ENCODE results near the gene KSR2. TPM values are rescaled to one million over a fixed set of nuclear protein-coding genes. Genes with fewer than 3 reads are reported as not detected.

Gene KSR2
- total and polyA plus RNA-seq, 4 donors: 0.09 to 1.8 (median 0.37) TPM

DNA sequence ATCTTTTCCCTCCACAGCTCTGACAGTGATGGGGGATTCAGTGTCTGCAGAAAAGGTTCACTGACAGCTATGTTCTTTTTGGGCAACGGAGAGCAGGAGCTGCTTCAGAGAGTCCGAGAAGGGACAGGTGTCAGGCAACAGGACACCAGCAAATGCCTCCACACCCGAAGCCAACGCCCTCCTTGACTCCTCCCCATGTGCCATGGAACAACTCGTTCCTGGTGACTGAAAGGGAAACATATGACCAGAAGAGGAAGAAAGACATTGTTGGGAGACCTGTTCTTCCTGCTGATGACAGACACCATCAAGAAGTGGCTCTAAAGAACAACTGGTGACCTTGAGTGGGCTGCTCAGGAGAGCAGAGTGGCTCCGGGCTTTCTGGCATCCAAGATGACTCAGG, 435.1 kb downstream of the KSR2 start:
- TF ChIP-seq, protein P1, sequence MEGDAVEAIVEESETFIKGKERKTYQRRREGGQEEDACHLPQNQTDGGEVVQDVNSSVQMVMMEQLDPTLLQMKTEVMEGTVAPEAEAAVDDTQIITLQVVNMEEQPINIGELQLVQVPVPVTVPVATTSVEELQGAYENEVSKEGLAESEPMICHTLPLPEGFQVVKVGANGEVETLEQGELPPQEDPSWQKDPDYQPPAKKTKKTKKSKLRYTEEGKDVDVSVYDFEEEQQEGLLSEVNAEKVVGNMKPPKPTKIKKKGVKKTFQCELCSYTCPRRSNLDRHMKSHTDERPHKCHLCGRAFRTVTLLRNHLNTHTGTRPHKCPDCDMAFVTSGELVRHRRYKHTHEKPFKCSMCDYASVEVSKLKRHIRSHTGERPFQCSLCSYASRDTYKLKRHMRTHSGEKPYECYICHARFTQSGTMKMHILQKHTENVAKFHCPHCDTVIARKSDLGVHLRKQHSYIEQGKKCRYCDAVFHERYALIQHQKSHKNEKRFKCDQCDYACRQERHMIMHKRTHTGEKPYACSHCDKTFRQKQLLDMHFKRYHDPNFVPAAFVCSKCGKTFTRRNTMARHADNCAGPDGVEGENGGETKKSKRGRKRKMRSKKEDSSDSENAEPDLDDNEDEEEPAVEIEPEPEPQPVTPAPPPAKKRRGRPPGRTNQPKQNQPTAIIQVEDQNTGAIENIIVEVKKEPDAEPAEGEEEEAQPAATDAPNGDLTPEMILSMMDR (IDR thresholded peaks at IDR 0.05; ENCODE audit: control extremely low read depth, extremely low read depth): no peak
- H3K9me3 ChIP-seq (ENCODE audit: control insufficient read depth in 4 of 4, insufficient read depth in 3 of 4, low read length in 3 of 4): peaks cover 0 to under 1% (median 0%) of the 10 kb centered on the region in 4 donors
- ATAC-seq (ENCODE audit: insufficient read depth, low FRiP score) (no peak), DNase-seq (no peak)
- no peak overlapping the region for H3K9ac ChIP-seq (ENCODE audit: insufficient read depth in 1 of 2, low read length in 2 of 2)
- peaks cover 0 to 5% (median 0%) of the 10 kb centered on the region in 5 donors for H3K4me1 ChIP-seq (ENCODE audit: control insufficient read depth in 5 of 5, insufficient read depth in 5 of 5, low read length in 5 of 5)
- H3K36me3 ChIP-seq (ENCODE audit: control insufficient read depth in 4 of 4, insufficient read depth in 4 of 4, low read length in 4 of 4): no peaks in the 10 kb centered on the region
- no peaks in the 10 kb centered on the region for H3K27me3 ChIP-seq (ENCODE audit: control insufficient read depth in 3 of 3, insufficient read depth in 3 of 3, low read length in 2 of 3)
- WGBS, 2 donors: 60 to 66% methylated on average over 6 of the region's 6 CpGs
- no peak overlapping the region for H3K27ac ChIP-seq (ENCODE audit: low read depth in 1 of 2, low read length in 1 of 2)
- H3K4me3 ChIP-seq: no peak overlapping the region

DNA sequence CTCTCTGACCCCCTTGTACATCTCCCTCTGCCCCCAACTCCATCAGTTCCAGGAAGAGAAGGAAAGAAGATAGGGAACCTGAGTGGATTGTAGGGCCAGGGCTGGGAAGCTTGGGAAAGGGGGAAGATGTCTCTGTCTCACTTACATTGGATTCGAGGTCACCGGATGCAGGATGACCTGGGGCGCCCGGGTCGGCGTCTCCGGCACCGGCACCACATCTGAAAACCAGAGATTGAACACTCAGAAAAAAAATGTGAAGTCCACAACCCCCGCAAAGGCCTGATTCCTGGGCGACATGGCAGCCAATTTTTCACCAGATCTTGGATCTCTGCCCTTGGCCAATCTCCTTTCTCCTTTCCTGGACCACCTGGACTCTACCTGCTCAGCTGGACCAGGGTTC, 438.0 kb downstream of the KSR2 start:
- peaks cover 0 to 5% (median 0%) of the 10 kb centered on the region in 5 donors for H3K4me1 ChIP-seq (ENCODE audit: control insufficient read depth in 5 of 5, insufficient read depth in 5 of 5, low read length in 5 of 5)
- ATAC-seq (ENCODE audit: insufficient read depth, low FRiP score) (no peak), DNase-seq (no peak)
- 93 to 94% methylated on average over 10 of the region's 10 CpGs for WGBS, 2 donors
- no peaks in the 10 kb centered on the region for H3K36me3 ChIP-seq (ENCODE audit: control insufficient read depth in 4 of 4, insufficient read depth in 4 of 4, low read length in 4 of 4)
- H3K9me3 ChIP-seq (ENCODE audit: control insufficient read depth in 4 of 4, insufficient read depth in 3 of 4, low read length in 3 of 4): peaks cover 0 to 5% (median 0%) of the 10 kb centered on the region in 4 donors
- no peak overlapping the region for H3K9ac ChIP-seq (ENCODE audit: insufficient read depth in 1 of 2, low read length in 2 of 2)
- TF ChIP-seq, protein P1 (IDR thresholded peaks at IDR 0.05; ENCODE audit: control extremely low read depth, extremely low read depth): no peak
- H3K27me3 ChIP-seq (ENCODE audit: control insufficient read depth in 3 of 3, insufficient read depth in 3 of 3, low read length in 2 of 3): peaks cover 0 to 3% (median 0%) of the 10 kb centered on the region in 3 donors
- no peak overlapping the region for H3K4me3 ChIP-seq
- H3K27ac ChIP-seq (ENCODE audit: low read depth in 1 of 2, low read length in 1 of 2): no peak overlapping the region

DNA sequence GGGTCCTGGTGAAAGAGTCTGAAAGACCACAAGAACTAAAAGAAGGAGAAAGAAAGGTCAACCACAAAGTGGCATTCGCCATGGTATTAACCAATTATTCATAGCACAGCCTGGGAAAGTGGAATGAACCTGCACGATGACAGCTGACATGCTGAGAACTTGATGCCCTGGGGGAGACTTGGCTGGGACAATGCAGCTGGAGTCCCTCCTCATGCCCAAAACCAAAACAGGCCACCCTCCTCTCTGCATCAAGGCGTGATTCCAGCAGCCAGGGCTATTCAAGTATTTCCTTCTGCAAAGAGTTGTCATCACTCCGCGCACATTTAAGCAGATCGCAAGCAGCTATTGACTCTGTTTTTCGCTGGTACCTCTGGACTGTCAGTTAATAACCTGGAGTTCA, 440.3 kb downstream of the KSR2 start:
- Histone ChIP-seq H3K4me1 (ENCODE audit: control insufficient read depth in 5 of 5, insufficient read depth in 5 of 5, low read length in 5 of 5) (peaks cover 0 to under 1% (median 0%) of the 10 kb centered on the region in 5 donors), H3K9ac (ENCODE audit: insufficient read depth in 1 of 2, low read length in 2 of 2) (no peak overlapping the region), H3K27ac (ENCODE audit: low read depth in 1 of 2, low read length in 1 of 2) (no peak overlapping the region), H3K36me3 (ENCODE audit: control insufficient read depth in 4 of 4, insufficient read depth in 4 of 4, low read length in 4 of 4) (no peaks in the 10 kb centered on the region), H3K4me3 (no peak overlapping the region), H3K9me3 (ENCODE audit: control insufficient read depth in 4 of 4, insufficient read depth in 3 of 4, low read length in 3 of 4) (peaks cover 0 to 5% (median 0%) of the 10 kb centered on the region in 4 donors), H3K27me3 (ENCODE audit: control insufficient read depth in 3 of 3, insufficient read depth in 3 of 3, low read length in 2 of 3) (peaks cover 0 to 3% (median 0%) of the 10 kb centered on the region in 3 donors)
- DNase-seq: no peak
- TF ChIP-seq, protein P1 (IDR thresholded peaks at IDR 0.05; ENCODE audit: control extremely low read depth, extremely low read depth): no peak
- no peak for ATAC-seq (ENCODE audit: insufficient read depth, low FRiP score)
- 90 to 94% methylated on average over 7 of the region's 7 CpGs for WGBS, 2 donors

DNA sequence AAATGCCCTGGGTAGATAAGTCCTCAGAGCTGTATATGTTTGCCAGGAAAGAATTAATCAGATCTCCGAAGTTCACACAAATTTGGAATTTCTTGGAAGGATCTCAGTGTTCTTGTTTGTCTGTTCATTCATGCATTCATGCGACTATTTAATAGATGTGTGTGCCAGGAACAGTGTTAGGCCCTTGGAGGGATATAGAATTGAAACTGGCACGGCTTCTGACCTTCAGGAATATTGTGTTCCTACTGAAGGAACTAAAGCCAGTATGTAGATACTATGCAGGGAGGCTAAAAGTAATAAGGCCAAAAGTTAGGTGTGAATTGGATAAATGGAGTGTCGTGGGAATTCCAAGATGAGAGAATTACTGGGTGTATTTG, 441.3 kb downstream of the KSR2 start:
- peaks cover 0 to 5% (median 0%) of the 10 kb centered on the region in 4 donors for H3K9me3 ChIP-seq (ENCODE audit: control insufficient read depth in 4 of 4, insufficient read depth in 3 of 4, low read length in 3 of 4)
- no peak overlapping the region for H3K9ac ChIP-seq (ENCODE audit: insufficient read depth in 1 of 2, low read length in 2 of 2)
- no peaks in the 10 kb centered on the region for H3K4me1 ChIP-seq (ENCODE audit: control insufficient read depth in 5 of 5, insufficient read depth in 5 of 5, low read length in 5 of 5)
- DNase-seq (no peak), ATAC-seq (ENCODE audit: insufficient read depth, low FRiP score) (no peak)
- WGBS, 2 donors: 51 to 69% methylated on average over 4 of the region's 4 CpGs
- no peak overlapping the region for H3K4me3 ChIP-seq
- TF ChIP-seq, protein P1 (IDR thresholded peaks at IDR 0.05; ENCODE audit: control extremely low read depth, extremely low read depth): no peak
- H3K27ac ChIP-seq (ENCODE audit: low read depth in 1 of 2, low read length in 1 of 2): no peak overlapping the region
- no peaks in the 10 kb centered on the region for H3K36me3 ChIP-seq (ENCODE audit: control insufficient read depth in 4 of 4, insufficient read depth in 4 of 4, low read length in 4 of 4)
- peaks cover 0 to 3% (median 0%) of the 10 kb centered on the region in 3 donors for H3K27me3 ChIP-seq (ENCODE audit: control insufficient read depth in 3 of 3, insufficient read depth in 3 of 3, low read length in 2 of 3)
